Neuron (in vitro differentiated cells): ENCODE measurements around the gene LARGE1.
"Not testable (repeated sequence)": the region's sequence is repeated elsewhere in the genome, so short reads cannot be mapped to it uniquely, and the experiment has no call there.

Experiments used
- H2AFZ ChIP-seq: one replicate; pipeline ENCODE4 v1.6.1; 2013; ENCODE audit warnings: low read depth, mild to moderate bottlenecking, inconsistent platforms, low read length, moderate library complexity
- H3K27me3 ChIP-seq: one replicate; pipeline ENCODE4 v1.6.1; 2013; ENCODE audit warnings: low read length; ENCODE audit not compliant: insufficient read depth
- H3K36me3 ChIP-seq: one replicate; pipeline ENCODE4 v1.6.1; 2013; ENCODE audit warnings: low read length; ENCODE audit not compliant: insufficient read depth
- H3K4me1 ChIP-seq: one replicate; pipeline ENCODE4 v1.6.1; 2013; ENCODE audit warnings: low read length; ENCODE audit not compliant: insufficient read depth
- H3K4me3 ChIP-seq: 2 replicates; pipeline ENCODE4 v1.5.1; 2013; ENCODE audit warnings: mild to moderate bottlenecking, low read length, moderate library complexity
- H3K9me3 ChIP-seq: one replicate; pipeline ENCODE4 v1.6.1; 2013; ENCODE audit warnings: low read length

LARGE1 gene

DNA sequence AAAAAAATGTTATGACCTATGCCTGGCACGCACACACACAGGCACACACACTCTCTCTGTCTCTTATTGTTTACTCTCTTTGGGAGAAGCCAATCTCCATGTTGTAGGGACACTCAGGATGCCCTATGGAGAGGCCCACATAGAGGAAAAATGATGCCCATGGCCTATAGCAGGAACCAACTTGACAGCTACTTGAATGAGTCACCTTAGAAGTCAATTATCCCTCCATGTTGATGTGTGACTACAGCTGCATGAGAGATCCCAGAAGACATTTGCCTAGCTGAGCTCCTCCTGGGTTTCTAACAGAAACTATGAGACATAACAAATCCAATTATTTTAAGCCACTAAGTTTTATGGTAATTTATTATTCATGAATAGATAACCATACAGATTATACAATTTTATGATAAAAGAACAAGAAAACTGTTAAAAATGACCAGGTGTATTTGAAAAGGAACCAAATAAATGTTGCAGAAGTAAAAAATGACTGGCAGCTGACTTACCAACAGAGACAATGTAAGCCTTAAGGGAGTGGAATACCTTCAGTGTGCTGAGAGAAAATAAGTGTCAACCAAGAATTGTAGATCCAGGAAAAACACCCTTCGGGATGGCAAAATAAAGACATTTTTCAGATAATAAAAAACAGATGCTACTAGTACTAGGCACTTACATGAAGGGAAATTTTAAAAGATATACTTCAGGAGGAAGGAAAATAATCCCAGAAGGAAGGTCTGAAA lies 458.4 kb downstream of the LARGE1 start:
- no peaks in the 10 kb centered on the region for H3K27me3 ChIP-seq
- H3K36me3 ChIP-seq: peaks cover 1% of the 10 kb centered on the region
- no peak overlapping the region for H2AFZ ChIP-seq
- no peaks in the 10 kb centered on the region for H3K4me1 ChIP-seq
- H3K9me3 ChIP-seq: peaks cover 3% of the 10 kb centered on the region
- H3K4me3 ChIP-seq: no peak overlapping the region

DNA sequence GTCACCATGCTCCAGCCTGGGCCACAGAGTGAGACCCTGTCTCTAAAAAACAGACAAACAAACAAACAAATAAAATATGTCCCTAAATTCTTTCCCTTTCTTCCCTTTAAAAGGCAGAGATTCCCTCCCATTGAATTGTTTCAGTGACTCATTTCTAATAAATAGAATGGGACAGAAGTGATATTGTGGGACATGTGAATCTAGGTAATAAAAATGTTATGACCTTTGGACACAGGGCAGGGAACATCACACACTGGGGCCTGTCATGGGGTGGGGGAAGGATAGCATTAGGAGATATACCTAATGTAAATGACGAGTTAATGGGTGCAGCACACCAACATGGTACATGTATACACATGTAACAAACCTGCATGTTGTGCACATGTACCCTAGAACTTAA lies 459.0 kb downstream of the LARGE1 start:
- H3K4me3 ChIP-seq, H3K27me3 ChIP-seq, H3K36me3 ChIP-seq, H2AFZ ChIP-seq, H3K4me1 ChIP-seq, H3K9me3 ChIP-seq: not testable (repeated sequence)

DNA sequence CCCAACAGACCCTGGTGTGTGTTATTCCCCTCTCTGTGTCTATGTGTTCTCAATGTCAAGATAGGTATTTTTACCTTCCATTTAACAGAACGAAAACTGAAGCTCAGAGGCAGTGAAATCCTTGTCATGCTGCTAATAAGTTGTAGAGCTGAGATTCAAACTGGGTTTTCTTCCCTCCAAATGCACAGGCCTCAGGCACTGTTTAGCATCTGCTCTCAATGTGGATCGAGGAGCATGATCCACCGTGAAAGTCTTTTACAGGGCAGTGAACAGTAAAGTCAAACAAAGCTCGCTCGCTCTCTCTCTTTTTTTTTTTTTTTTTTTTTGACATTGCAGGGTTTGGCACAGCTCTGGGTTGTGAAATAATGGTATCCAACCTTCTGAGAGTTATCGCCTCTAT lies 461.1 kb downstream of the LARGE1 start:
- no peaks in the 10 kb centered on the region for H3K4me1 ChIP-seq
- H2AFZ ChIP-seq: no peak overlapping the region
- no peak overlapping the region for H3K4me3 ChIP-seq
- no peaks in the 10 kb centered on the region for H3K27me3 ChIP-seq
- no peaks in the 10 kb centered on the region for H3K36me3 ChIP-seq
- H3K9me3 ChIP-seq: peaks cover 3% of the 10 kb centered on the region

DNA sequence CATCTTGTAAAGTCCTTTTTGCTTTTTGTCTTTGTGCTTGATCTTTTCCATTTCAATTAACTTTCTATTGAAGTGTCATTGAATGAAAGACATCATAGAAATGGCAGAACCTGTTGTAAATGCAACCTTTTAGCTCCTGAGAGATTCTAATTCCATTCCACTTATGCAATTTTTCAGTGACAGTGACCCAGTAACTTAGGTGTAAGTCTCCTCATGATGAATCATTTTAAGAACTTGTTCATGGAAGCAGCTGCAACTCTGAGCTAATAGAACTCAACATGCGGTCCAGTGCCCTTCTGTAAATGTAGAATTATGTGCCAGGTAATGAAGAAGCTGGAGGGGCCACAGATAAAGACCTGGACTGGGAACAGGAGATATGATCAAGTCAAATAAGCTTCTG lies 463.8 kb downstream of the LARGE1 start:
- H3K27me3 ChIP-seq: no peaks in the 10 kb centered on the region
- no peaks in the 10 kb centered on the region for H3K4me1 ChIP-seq

DNA sequence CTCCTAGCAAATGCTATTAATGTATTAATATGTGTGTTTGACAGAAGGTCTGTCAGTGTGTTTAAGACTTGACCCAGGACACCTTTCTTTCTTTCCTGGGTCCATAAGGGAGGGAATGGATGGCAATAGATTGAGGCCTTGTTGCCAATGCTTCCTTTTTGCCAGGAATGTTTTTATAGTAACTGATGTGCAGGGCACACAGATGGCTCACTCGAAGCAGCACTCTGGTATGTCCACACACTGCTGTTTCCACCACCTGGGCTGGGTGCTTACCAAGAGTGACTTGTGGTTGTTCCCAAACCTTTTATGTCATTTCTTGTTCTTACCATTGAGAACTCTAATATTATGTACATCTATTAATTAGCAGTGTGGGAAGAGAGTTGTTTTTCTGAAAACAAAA lies 465.2 kb downstream of the LARGE1 start:
- Histone ChIP-seq H3K36me3 (no peaks in the 10 kb centered on the region), H3K4me3 (no peak overlapping the region), H3K9me3 (no peaks in the 10 kb centered on the region), H2AFZ (no peak overlapping the region), H3K4me1 (no peaks in the 10 kb centered on the region), H3K27me3 (no peaks in the 10 kb centered on the region)

More for the DNA sequence above, 463.8 kb downstream of the LARGE1 start:
- H3K4me3 ChIP-seq: no peak overlapping the region
- H3K36me3 ChIP-seq: no peaks in the 10 kb centered on the region
- no peaks in the 10 kb centered on the region for H3K9me3 ChIP-seq
- H2AFZ ChIP-seq: no peak overlapping the region

DNA sequence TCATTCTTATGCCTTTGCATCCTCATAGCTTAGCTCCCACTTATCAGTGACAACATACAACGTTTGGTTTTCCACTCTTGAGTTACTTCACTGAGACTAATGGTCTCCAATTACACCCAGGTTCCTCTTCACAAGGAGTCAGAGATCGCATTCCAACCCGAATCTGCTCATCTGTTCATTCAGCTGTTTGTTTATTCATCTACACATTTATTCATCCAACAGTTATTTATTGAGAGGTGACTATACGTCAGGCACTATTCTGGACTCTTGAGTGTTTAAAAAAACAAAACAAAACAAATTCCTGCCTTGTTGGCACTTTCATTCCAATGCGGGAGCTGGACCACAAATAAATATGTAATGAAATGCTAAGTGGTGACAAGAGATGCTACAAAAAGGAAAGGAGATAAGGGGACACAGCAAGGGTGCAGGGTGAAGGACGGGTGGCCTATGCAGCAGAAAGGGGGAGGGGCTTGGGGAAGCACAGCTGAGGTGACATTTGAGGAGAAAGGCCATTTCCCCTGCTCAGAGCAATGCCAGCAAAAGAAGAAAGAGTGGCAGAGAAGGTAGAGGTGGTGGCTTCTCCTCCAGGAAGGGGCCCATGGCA lies 468.3 kb downstream of the LARGE1 start:
- no peaks in the 10 kb centered on the region for H3K9me3 ChIP-seq
- no peak overlapping the region for H2AFZ ChIP-seq
- H3K27me3 ChIP-seq: no peaks in the 10 kb centered on the region
- no peak overlapping the region for H3K4me3 ChIP-seq
- H3K4me1 ChIP-seq: no peaks in the 10 kb centered on the region
- H3K36me3 ChIP-seq: no peaks in the 10 kb centered on the region

DNA sequence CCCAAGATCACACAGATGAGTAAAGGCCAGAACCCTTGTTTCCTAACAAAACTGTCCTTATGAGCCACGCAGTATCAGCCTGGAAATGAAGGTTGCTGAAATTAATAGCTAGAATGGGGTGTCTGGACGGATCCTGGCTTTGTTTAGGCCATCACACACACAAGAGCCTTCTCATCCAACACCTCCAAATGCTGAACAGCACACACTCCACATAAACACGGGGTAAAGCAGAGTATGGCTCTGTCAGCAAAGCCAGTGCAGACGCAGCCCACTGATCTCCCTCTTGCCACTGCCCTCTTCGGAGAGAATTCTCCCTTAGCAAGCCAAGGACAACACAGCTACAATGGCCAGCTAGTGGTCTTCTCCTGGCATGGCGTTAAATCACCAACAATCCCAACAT lies 469.5 kb downstream of the LARGE1 start:
- H3K36me3 ChIP-seq: no peaks in the 10 kb centered on the region
- no peak overlapping the region for H3K4me3 ChIP-seq
- no peaks in the 10 kb centered on the region for H3K27me3 ChIP-seq
- H3K4me1 ChIP-seq: no peaks in the 10 kb centered on the region
- no peak overlapping the region for H2AFZ ChIP-seq
- no peaks in the 10 kb centered on the region for H3K9me3 ChIP-seq

DNA sequence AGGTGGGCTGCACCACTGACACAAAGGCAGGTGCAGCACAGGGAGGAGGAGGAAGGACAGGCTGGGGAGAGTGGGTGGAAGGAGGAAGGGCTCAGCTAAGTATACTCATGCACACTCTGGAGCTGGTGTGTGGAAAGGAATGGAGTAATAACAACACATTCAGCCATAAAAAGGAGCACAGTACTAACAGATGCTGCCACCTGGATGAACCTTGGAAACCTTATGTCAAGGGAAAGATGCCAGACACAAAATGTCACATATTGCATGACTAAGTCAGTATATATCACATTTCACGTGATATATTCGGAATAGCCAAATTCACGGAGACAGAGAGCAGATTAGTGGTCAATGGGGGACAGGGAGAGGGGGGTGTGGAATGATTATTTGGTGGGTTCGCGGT lies 472.5 kb downstream of the LARGE1 start:
- H3K36me3 ChIP-seq: no peaks in the 10 kb centered on the region
- no peak overlapping the region for H2AFZ ChIP-seq
- H3K9me3 ChIP-seq: no peaks in the 10 kb centered on the region
- no peaks in the 10 kb centered on the region for H3K4me1 ChIP-seq
- H3K27me3 ChIP-seq: no peaks in the 10 kb centered on the region
- H3K4me3 ChIP-seq: no peak overlapping the region

DNA sequence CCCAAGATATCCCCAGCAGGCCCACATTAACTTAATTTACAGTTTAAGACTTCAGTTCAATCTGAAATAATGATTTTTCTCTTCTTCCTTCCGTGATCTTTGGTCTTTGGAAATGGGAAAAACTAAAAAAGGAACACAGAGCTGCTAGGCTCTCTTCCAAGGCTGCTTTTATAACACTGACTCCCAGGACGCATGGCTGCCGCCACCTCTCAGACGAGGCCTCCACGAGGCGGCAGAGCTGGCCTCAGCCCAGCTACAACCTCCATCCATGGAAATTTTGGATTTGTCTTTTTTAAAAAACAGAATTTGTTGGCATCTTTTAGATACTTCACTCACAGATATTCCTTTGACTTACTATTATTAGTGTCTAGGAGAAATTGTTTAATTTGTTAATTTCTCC lies 476.6 kb downstream of the LARGE1 start:
- Histone ChIP-seq H2AFZ (no peak overlapping the region), H3K4me3 (no peak overlapping the region), H3K36me3 (no peaks in the 10 kb centered on the region), H3K4me1 (no peaks in the 10 kb centered on the region), H3K27me3 (no peaks in the 10 kb centered on the region), H3K9me3 (no peaks in the 10 kb centered on the region)

DNA sequence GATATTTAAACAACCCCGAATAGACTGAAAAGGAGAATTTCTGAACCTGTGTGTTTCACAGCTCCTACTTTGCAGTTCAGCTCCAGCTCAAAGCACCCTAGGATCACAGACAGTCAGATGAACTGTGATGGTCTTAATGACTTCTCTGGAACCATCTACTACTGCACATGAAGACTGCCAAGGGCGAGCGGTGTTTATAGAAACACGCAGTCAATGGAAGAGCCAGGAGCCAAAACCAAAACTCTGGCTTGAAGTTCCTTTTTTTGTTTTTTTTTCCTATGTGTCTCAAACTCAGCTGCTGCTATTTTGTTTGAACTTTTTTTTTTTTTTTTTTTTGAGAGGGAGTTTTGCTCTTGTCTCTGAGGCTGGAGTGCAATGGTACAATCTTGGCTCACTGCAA lies 479.5 kb downstream of the LARGE1 start:
- Histone ChIP-seq H2AFZ (no peak overlapping the region), H3K9me3 (no peaks in the 10 kb centered on the region), H3K27me3 (no peaks in the 10 kb centered on the region), H3K4me1 (no peaks in the 10 kb centered on the region), H3K36me3 (no peaks in the 10 kb centered on the region), H3K4me3 (no peak overlapping the region)

DNA sequence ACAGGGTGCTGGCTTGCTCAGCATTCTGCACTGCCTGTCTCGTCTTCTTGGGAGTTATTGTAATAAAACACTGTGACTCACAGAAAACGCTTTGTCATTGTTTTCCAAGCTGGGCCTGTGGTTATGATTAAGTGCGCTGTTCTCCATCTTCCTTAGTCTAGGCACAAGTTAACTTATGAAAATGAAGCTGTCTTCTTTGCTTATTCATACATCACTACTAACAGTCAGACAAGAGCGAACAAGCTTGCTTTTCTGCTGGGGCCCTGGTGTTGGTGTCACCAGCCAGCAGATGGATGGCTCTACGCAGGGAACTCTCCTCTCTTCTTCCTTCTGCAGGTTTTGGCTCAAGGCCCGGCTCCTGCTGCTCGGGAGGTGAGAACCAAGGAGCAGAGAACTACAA lies 482.0 kb downstream of the LARGE1 start:
- Histone ChIP-seq H3K9me3 (no peaks in the 10 kb centered on the region), H2AFZ (no peak overlapping the region), H3K27me3 (no peaks in the 10 kb centered on the region), H3K4me1 (no peaks in the 10 kb centered on the region), H3K36me3 (no peaks in the 10 kb centered on the region), H3K4me3 (no peak overlapping the region)

DNA sequence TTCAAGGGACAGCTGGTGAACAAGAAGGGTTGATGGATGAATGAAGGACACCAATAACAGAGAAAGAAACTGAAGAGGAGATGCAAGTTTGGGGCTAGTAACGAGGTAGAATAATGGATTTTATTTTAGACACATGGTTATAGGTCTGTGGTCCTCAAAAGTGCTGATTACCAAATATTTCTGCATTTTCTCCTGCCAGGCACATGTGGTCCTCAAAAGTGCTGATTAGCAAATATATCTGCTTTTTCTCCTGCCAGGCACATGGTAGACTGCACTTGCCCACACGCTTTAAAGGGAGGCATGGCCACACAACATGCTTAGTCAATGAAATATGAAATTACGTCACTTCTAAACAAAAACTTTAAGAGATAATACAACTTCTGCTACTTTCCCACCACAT lies 489.0 kb downstream of the LARGE1 start:
- H3K27me3 ChIP-seq: no peaks in the 10 kb centered on the region
- no peaks in the 10 kb centered on the region for H3K9me3 ChIP-seq
- no peaks in the 10 kb centered on the region for H3K4me1 ChIP-seq
- no peak overlapping the region for H2AFZ ChIP-seq
- no peak overlapping the region for H3K4me3 ChIP-seq
- H3K36me3 ChIP-seq: peaks cover 22% of the 10 kb centered on the region

DNA sequence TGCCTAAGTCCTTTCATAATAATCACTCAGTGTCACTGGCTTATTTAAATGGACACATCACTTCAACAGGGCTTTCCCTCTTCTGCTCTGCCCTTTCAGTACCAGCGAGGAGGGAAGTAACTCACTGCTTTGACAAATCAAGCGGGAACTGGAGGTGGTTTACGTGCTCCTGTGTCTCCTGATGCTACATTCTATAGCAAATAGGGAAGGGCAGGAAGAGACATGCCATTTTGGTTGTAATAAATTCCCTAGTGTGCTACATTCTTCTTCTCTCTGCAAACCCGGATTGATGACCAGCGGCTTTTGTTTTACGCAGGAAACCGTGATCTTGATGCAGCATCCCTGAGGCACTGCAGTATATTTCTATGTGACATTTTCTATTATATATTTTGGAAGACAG lies 491.0 kb downstream of the LARGE1 start:
- H3K4me1 ChIP-seq: no peaks in the 10 kb centered on the region
- no peak overlapping the region for H2AFZ ChIP-seq
- no peaks in the 10 kb centered on the region for H3K9me3 ChIP-seq
- H3K27me3 ChIP-seq: no peaks in the 10 kb centered on the region
- no peak overlapping the region for H3K4me3 ChIP-seq
- H3K36me3 ChIP-seq: peaks cover 22% of the 10 kb centered on the region

DNA sequence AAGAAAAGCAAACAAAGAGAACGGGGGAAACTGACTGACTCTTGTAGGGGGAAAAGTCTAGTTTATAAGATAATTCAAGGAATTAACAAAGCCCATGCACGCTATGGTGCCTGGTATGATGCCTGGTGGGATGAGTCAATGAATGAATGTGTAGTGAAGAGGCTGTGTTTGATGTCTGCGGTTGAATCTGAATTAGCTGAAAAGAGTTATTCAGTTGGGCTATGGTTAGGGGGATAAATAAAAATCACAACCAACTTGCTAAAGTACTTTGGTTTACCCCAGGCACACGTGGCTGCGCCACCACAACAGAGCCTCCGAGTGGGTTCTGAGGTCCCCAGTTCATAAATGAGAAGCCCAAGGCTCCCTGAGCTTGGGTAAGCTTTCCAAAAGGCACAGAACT lies 492.8 kb downstream of the LARGE1 start:
- Histone ChIP-seq H3K9me3 (no peaks in the 10 kb centered on the region), H2AFZ (no peak overlapping the region), H3K4me1 (no peaks in the 10 kb centered on the region), H3K4me3 (no peak overlapping the region), H3K27me3 (no peaks in the 10 kb centered on the region), H3K36me3 (peaks cover 19% of the 10 kb centered on the region)
